ENCODE data around the gene TMC2. TPM values are rescaled to one million over a fixed set of nuclear protein-coding genes. Genes with fewer than 3 reads are reported as not detected.

TMC2 gene
- total RNA-seq, 1 experiment from 2014 or later: not detected

GRCh38 chr20:2687514-2687913 lies 151.1 kb downstream of the TMC2 start:
- Histone ChIP-seq H4K20me1 (ENCODE audit: insufficient read depth, low read depth, low read length) (no peaks in the 10 kb centered on the region), H3K27me3 (ENCODE audit: low read length) (no peaks in the 10 kb centered on the region), H3K79me2 (ENCODE audit: low read length) (no peaks in the 10 kb centered on the region), H2AFZ (ENCODE audit: low read length) (peak overlapping the region; percentile 87), H3K27ac (ENCODE audit: low read length) (no peak overlapping the region), H3K9me2 (replicated peaks; ENCODE audit: insufficient read depth, low read length) (no peaks in the 10 kb centered on the region), H3K4me3 (ENCODE audit: low read length) (no peak overlapping the region), H3K9me3 (ENCODE audit: low read length) (no peaks in the 10 kb centered on the region), H3K36me3 (ENCODE audit: insufficient read depth, low read length) (no peaks in the 10 kb centered on the region), H3K9ac (ENCODE audit: low read length) (0 out of 2 replicates have a peak overlapping the region, but pooled peaks have one; percentile 17), H3K4me2 (ENCODE audit: low read depth, low read length, poor library complexity, severe bottlenecking) (peak overlapping the region; percentile 62), H3K4me1 (ENCODE audit: low read length) (peaks cover 12% of the 10 kb centered on the region)
- DNase-seq: no peak

GRCh38 chr20:2688041-2688591 lies 151.7 kb downstream of the TMC2 start:
- peak; percentile 93 for DNase-seq
- H3K79me2 ChIP-seq (ENCODE audit: low read length): no peaks in the 10 kb centered on the region
- no peaks in the 10 kb centered on the region for H3K36me3 ChIP-seq (ENCODE audit: insufficient read depth, low read length)
- no peaks in the 10 kb centered on the region for H3K27me3 ChIP-seq (ENCODE audit: low read length)
- H4K20me1 ChIP-seq (ENCODE audit: insufficient read depth, low read depth, low read length): no peaks in the 10 kb centered on the region
- peak overlapping the region; percentile 62 for H3K4me2 ChIP-seq (ENCODE audit: low read depth, low read length, poor library complexity, severe bottlenecking)
- H2AFZ ChIP-seq (ENCODE audit: low read length): peak overlapping the region; percentile 87
- H3K4me1 ChIP-seq (ENCODE audit: low read length): peaks cover 12% of the 10 kb centered on the region
- H3K9ac ChIP-seq (ENCODE audit: low read length): peak overlapping the region; percentile 55
- no peaks in the 10 kb centered on the region for H3K9me2 ChIP-seq (replicated peaks; ENCODE audit: insufficient read depth, low read length)
- no peaks in the 10 kb centered on the region for H3K9me3 ChIP-seq (ENCODE audit: low read length)
- H3K4me3 ChIP-seq (ENCODE audit: low read length): peak overlapping the region; percentile 51; the same call in 1 of the 2 replicates
- no peak overlapping the region for H3K27ac ChIP-seq (ENCODE audit: low read length)

- Histone ChIP-seq H3K9me3 (ENCODE audit: low read length) (no peaks in the 10 kb centered on the region), H4K20me1 (ENCODE audit: insufficient read depth, low read depth, low read length) (no peaks in the 10 kb centered on the region), H3K27ac (ENCODE audit: low read length) (no peak overlapping the region), H3K9ac (ENCODE audit: low read length) (no peak overlapping the region), H3K79me2 (ENCODE audit: low read length) (no peaks in the 10 kb centered on the region), H3K36me3 (ENCODE audit: insufficient read depth, low read length) (no peaks in the 10 kb centered on the region), H3K9me2 (replicated peaks; ENCODE audit: insufficient read depth, low read length) (no peaks in the 10 kb centered on the region), H2AFZ (ENCODE audit: low read length) (no peak overlapping the region), H3K27me3 (ENCODE audit: low read length) (no peaks in the 10 kb centered on the region), H3K4me3 (ENCODE audit: low read length) (no peak overlapping the region), H3K4me1 (ENCODE audit: low read length) (peaks cover 9% of the 10 kb centered on the region), H3K4me2 (ENCODE audit: low read depth, low read length, poor library complexity, severe bottlenecking) (no peak overlapping the region)
- no peak for DNase-seq
These were observed 153.8 kb downstream of the TMC2 start for GRCh38 chr20:2690213-2690612.

- H3K27me3 ChIP-seq (ENCODE audit: low read length): no peaks in the 10 kb centered on the region
- no peak overlapping the region for H3K4me2 ChIP-seq (ENCODE audit: low read depth, low read length, poor library complexity, severe bottlenecking)
- peaks cover 9% of the 10 kb centered on the region for H3K4me1 ChIP-seq (ENCODE audit: low read length)
- no peaks in the 10 kb centered on the region for H3K9me3 ChIP-seq (ENCODE audit: low read length)
- H3K36me3 ChIP-seq (ENCODE audit: insufficient read depth, low read length): no peaks in the 10 kb centered on the region
- DNase-seq: no peak
- no peak overlapping the region for H3K27ac ChIP-seq (ENCODE audit: low read length)
- H2AFZ ChIP-seq (ENCODE audit: low read length): no peak overlapping the region
- no peaks in the 10 kb centered on the region for H3K79me2 ChIP-seq (ENCODE audit: low read length)
- no peak overlapping the region for H3K4me3 ChIP-seq (ENCODE audit: low read length)
- H3K9ac ChIP-seq (ENCODE audit: low read length): no peak overlapping the region
- no peaks in the 10 kb centered on the region for H4K20me1 ChIP-seq (ENCODE audit: insufficient read depth, low read depth, low read length)
- H3K9me2 ChIP-seq (replicated peaks; ENCODE audit: insufficient read depth, low read length): no peaks in the 10 kb centered on the region
These were observed 154.3 kb downstream of the TMC2 start for GRCh38 chr20:2690718-2691117.

- no peaks in the 10 kb centered on the region for H3K36me3 ChIP-seq (ENCODE audit: insufficient read depth, low read length)
- no peak overlapping the region for H2AFZ ChIP-seq (ENCODE audit: low read length)
- H3K9me3 ChIP-seq (ENCODE audit: low read length): no peaks in the 10 kb centered on the region
- peaks cover 9% of the 10 kb centered on the region for H3K4me1 ChIP-seq (ENCODE audit: low read length)
- no peaks in the 10 kb centered on the region for H3K9me2 ChIP-seq (replicated peaks; ENCODE audit: insufficient read depth, low read length)
- no peaks in the 10 kb centered on the region for H3K27me3 ChIP-seq (ENCODE audit: low read length)
- H3K79me2 ChIP-seq (ENCODE audit: low read length): no peaks in the 10 kb centered on the region
- no peak overlapping the region for H3K4me2 ChIP-seq (ENCODE audit: low read depth, low read length, poor library complexity, severe bottlenecking)
- H4K20me1 ChIP-seq (ENCODE audit: insufficient read depth, low read depth, low read length): no peaks in the 10 kb centered on the region
- no peak overlapping the region for H3K9ac ChIP-seq (ENCODE audit: low read length)
- no peak for DNase-seq
- H3K4me3 ChIP-seq (ENCODE audit: low read length): no peak overlapping the region
- H3K27ac ChIP-seq (ENCODE audit: low read length): no peak overlapping the region
These were observed 154.8 kb downstream of the TMC2 start for GRCh38 chr20:2691127-2691526.

Small RNA genes within 50 kb of the gene (small RNA-seq; reads per million reads assigned to genes)
- gene SNORA51 (not detected), gene SNORD110 (not detected), gene SNORD56 (not detected), gene SNORD57 (not detected), gene SNORD86 (not detected)

Other genes starting within 250 kb of the TMC2 start
- gene TGM3, start 240.6 kb upstream of the TMC2 start, total RNA-seq (2014; rRNA removed; shearing (Covaris generic); ENCODE audit: low replicate concordance): not detected in 2 replicates
- gene TGM6, start 155.7 kb upstream of the TMC2 start, total RNA-seq (2014; rRNA removed; shearing (Covaris generic); ENCODE audit: low replicate concordance): not detected in 2 replicates
- 327 and 438 TPM in 2 replicates for gene SNRPB, start 65.8 kb upstream of the TMC2 start, total RNA-seq (2014; rRNA removed; shearing (Covaris generic); ENCODE audit: low replicate concordance)
- gene ZNF343, start 27.7 kb upstream of the TMC2 start, total RNA-seq (2014; rRNA removed; shearing (Covaris generic); ENCODE audit: low replicate concordance): 9.1 and 13.5 TPM in 2 replicates
- gene NOP56, start 116.1 kb downstream of the TMC2 start, total RNA-seq (2014; rRNA removed; shearing (Covaris generic); ENCODE audit: low replicate concordance): 192 and 300 TPM in 2 replicates
- gene IDH3B, start 127.6 kb downstream of the TMC2 start, total RNA-seq (2014; rRNA removed; shearing (Covaris generic); ENCODE audit: low replicate concordance): 83.7 and 129 TPM in 2 replicates
- gene EBF4, start 156.2 kb downstream of the TMC2 start, total RNA-seq (2014; rRNA removed; shearing (Covaris generic); ENCODE audit: low replicate concordance): 6.5 and 12.8 TPM in 2 replicates

Measured in Karpas-422 (cell line).